Activated CD4-positive, alpha-beta T cell treated with anti-CD3 and anti-CD28 coated beads, Interleukin-2, amount 50 U/mL, for 16 hours (primary cell): ENCODE results near the gene PRKAB2.
"Not testable (repeated sequence)": the region's sequence is repeated elsewhere in the genome, so short reads cannot be mapped to it uniquely, and the experiment has no call there.

ENCODE experiments used
- DNase-seq: peaks from one replicate; pipeline ENCODE4 v3.0.0-alpha.2; 2020

Gene PRKAB2

GRCh38 chr1:147109041-147109440 is 63.2 kb downstream of the PRKAB2 start:
- no peak for DNase-seq

- not testable (repeated sequence) for DNase-seq
Observed at GRCh38 chr1:147106407-147106881, 65.8 kb downstream of the PRKAB2 start.

GRCh38 chr1:147105909-147106308 is 66.4 kb downstream of the PRKAB2 start:
- DNase-seq = no peak
